ENCODE results near the gene POU2F1. TPM values are rescaled to one million over a fixed set of nuclear protein-coding genes. Genes with fewer than 3 reads are reported as not detected.

The POU2F1 gene
- total and polyA plus RNA-seq, 8 donors: 1.4 to 7.3 (median 5.8) TPM

DNA sequence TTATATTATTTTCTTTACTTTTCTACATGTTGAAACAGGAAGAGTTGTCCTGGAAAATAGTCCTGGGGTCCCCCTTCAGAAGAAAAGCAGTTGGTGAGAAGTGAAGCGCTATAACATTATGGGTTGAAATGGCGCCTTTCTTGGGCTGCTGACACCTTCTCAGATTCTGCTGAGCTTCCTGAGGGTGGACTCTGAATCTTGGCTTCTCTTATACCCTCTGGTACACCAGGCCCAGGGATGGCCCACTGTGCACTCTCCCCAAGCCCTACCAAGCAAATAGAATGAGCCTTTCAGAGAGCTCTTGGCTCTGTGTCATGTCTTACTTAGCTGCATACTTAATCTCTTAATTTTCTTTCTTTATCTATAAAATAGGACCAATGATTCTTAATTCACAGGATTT lies 255.4 kb downstream of the POU2F1 start:
- ATAC-seq (no peak), DNase-seq (no peak)
- H3K27ac ChIP-seq: no peak overlapping the region

More for the DNA sequence above, 255.4 kb downstream of the POU2F1 start:
- FAIRE-seq: no peak
- TF ChIP-seq CTCF (IDR thresholded peaks at IDR 0.05): no peak
- Histone ChIP-seq H3K36me3 (no peaks in the 10 kb centered on the region), H3K27me3 (no peaks in the 10 kb centered on the region), H3K4me1 (no peaks in the 10 kb centered on the region), H3K9me3 (no peaks in the 10 kb centered on the region), H3K4me3 (no peak overlapping the region)
- intact Hi-C loops (cut with DNase I): no loop called here
- 96 to 99% methylated on average over 2 of the region's 2 CpGs for WGBS, 2 donors

Other genes with a start within 250 kb of the POU2F1 start
- under 1 TPM; 0.09 to 0.95 (median 0.33) TPM for gene ILDR2, start 245.3 kb upstream of the POU2F1 start, total RNA-seq
- under 1 TPM; 0.11 to 0.63 TPM for gene ILDR2, start 245.3 kb upstream of the POU2F1 start, polyA plus RNA-seq
- under 1 TPM in 1 of 6 donors, not detected in 5; 0.12 TPM for gene MAEL, start 231.6 kb upstream of the POU2F1 start, total RNA-seq
- gene MAEL, start 231.6 kb upstream of the POU2F1 start, polyA plus RNA-seq: under 1 TPM in 1 of 2 donors, not detected in 1; 0.23 TPM
- under 1 TPM in 2 of 6 donors, not detected in 4; 0.16 to 0.22 TPM for gene GPA33, start 130.5 kb upstream of the POU2F1 start, total RNA-seq
- gene GPA33, start 130.5 kb upstream of the POU2F1 start, polyA plus RNA-seq: under 1 TPM in 1 of 2 donors, not detected in 1; 0.11 TPM
- under 1 TPM in 2 of 6 donors, not detected in 4; 0.12 to 0.37 TPM for gene STYXL2, start 126.8 kb upstream of the POU2F1 start, total RNA-seq
- gene STYXL2, start 126.8 kb upstream of the POU2F1 start, polyA plus RNA-seq: under 1 TPM in 1 of 2 donors, not detected in 1; 0.02 TPM

Data from pancreas (tissue), 10 donors.